Natural killer cell (primary cell): Measurements from ENCODE around the gene OLFML2A. TPM values are rescaled to one million over a fixed set of nuclear protein-coding genes. Genes with fewer than 3 reads are reported as not detected.

Experiments used
- ATAC-seq, 3 donors: fragments of 150-1000 bp in 2 of 3; fragments of 200-7000 bp in 1 of 3; cut with Tn5 transposase; 1 replicate in 1 of 3; 2 replicates in 2 of 3; pipeline ENCODE4 v1.10.0; 2021; ENCODE audit warnings: mild to moderate bottlenecking in 2 of 3, moderate library complexity in 2 of 3
- DNase-seq, 2 donors: peaks; one replicate each; pipeline versions ENCODE4 v3.0.0 to v3.0.0-alpha.2; 2013 to 2021; ENCODE audit warnings: mixed read lengths in 1 of 2
- H3K27ac ChIP-seq: one replicate; pipeline ENCODE4 v1.5.1; 2013; ENCODE audit warnings: mild to moderate bottlenecking, low read length
- H3K27me3 ChIP-seq: one replicate; pipeline ENCODE4 v1.6.1; 2013; ENCODE audit warnings: low read length; ENCODE audit not compliant: control insufficient read depth, insufficient read depth
- H3K36me3 ChIP-seq: one replicate; pipeline ENCODE4 v1.6.1; 2013; ENCODE audit warnings: low read length; ENCODE audit not compliant: control insufficient read depth, insufficient read depth
- H3K4me1 ChIP-seq: one replicate; pipeline ENCODE4 v1.6.1; 2013; ENCODE audit warnings: low read length; ENCODE audit not compliant: control insufficient read depth, insufficient read depth
- H3K4me3 ChIP-seq: one replicate; pipeline ENCODE4 v1.5.1; 2013; ENCODE audit warnings: low read length
- H3K9me3 ChIP-seq: one replicate; pipeline ENCODE4 v1.6.1; 2013; ENCODE audit warnings: low read length; ENCODE audit not compliant: control insufficient read depth, insufficient read depth
- H3K27ac Mint-ChIP-seq, 2 donors: one replicate each; pipeline ENCODE4 v1.8.0; 2022; ENCODE audit warnings: mild to moderate bottlenecking in 2 of 2, mixed read lengths in 2 of 2, moderate library complexity in 1 of 2
- H3K27me3 Mint-ChIP-seq, 2 donors: one replicate each; pipeline ENCODE4 v1.8.0; 2022; ENCODE audit warnings: low read depth in 2 of 2, mixed read lengths in 2 of 2
- H3K36me3 Mint-ChIP-seq: one replicate; pipeline ENCODE4 v1.8.0; 2022; ENCODE audit warnings: mixed read lengths
- H3K4me1 Mint-ChIP-seq, 2 donors: one replicate each; pipeline ENCODE4 v1.8.0; 2022; ENCODE audit warnings: mixed read lengths in 2 of 2
- H3K4me3 Mint-ChIP-seq: one replicate; pipeline ENCODE4 v1.8.0; 2022; ENCODE audit warnings: mild to moderate bottlenecking, moderate library complexity, mixed read lengths
- H3K9me3 Mint-ChIP-seq, 2 donors: one replicate each; pipeline ENCODE4 v1.8.0; 2022; ENCODE audit warnings: mixed read lengths in 2 of 2
- WGBS: methylation state at CpG from one replicate; pipeline ENCODE4 v1.1.7; 2013; ENCODE audit warnings: missing lambda C conversion rate; ENCODE audit not compliant: insufficient coverage; 5-methylcytosine and 5-hydroxymethylcytosine counted together
- intact Hi-C: fragments of 100-400 bp; cut with micrococcal nuclease; formaldehyde crosslinking; loops from one replicate; pipeline ENCODE4 v1.14.2; 2022
- total RNA-seq, 4 donors: library from RNA; stranded (reverse); fragments of 120-200 nt in 1 of 4; gene quantifications; one replicate each; pipeline versions ENCODE4 v1.2.3 to v1.2.4, GENCODE V29; 2013 to 2022
- TF ChIP-seq, protein P1 (sequence below): fragments of 200-600 bp; IDR thresholded peaks from one replicate; pipeline ENCODE4 v1.8.0; 2022; ENCODE audit warnings: antibody characterized with exemption

The OLFML2A gene
- total RNA-seq, 3 donors from 2014 or later (not counting 1 experiment from before 2014, with no cell fraction given) = not detected

DNA sequence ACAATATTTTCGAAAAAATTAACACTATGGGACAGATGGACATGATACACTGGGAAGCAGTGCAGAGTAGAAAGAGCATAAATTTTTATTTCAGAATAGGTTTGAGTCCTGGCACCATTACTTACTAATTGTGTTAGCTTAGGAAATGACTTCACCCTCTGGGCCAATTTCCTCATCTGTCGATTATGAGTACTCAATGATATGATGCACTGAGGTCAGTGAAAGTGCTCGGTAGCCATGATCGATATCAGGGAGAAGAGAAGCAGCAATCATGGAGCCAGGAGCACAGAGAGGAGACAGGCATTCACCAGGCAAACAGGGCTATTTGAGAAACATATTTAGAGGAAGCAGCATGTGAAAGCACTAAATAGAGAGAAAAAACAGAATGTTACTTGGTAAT, 35.3 kb upstream of the OLFML2A start:
- ATAC-seq (no peak), DNase-seq (no peak)
- Mint-ChIP-seq H3K4me3 (no peak overlapping the region), H3K9me3 (no peaks in the 10 kb centered on the region), H3K36me3 (no peaks in the 10 kb centered on the region), H3K27me3 (peaks cover 0 to 8% of the 10 kb centered on the region in 2 donors), H3K4me1 (no peaks in the 10 kb centered on the region), H3K27ac (no peak overlapping the region)
- intact Hi-C loops = no loop called here
- Histone ChIP-seq H3K27me3 (no peaks in the 10 kb centered on the region), H3K4me3 (no peak overlapping the region), H3K9me3 (no peaks in the 10 kb centered on the region), H3K4me1 (no peaks in the 10 kb centered on the region), H3K36me3 (no peaks in the 10 kb centered on the region), H3K27ac (no peak overlapping the region)
- TF ChIP-seq, protein P1, sequence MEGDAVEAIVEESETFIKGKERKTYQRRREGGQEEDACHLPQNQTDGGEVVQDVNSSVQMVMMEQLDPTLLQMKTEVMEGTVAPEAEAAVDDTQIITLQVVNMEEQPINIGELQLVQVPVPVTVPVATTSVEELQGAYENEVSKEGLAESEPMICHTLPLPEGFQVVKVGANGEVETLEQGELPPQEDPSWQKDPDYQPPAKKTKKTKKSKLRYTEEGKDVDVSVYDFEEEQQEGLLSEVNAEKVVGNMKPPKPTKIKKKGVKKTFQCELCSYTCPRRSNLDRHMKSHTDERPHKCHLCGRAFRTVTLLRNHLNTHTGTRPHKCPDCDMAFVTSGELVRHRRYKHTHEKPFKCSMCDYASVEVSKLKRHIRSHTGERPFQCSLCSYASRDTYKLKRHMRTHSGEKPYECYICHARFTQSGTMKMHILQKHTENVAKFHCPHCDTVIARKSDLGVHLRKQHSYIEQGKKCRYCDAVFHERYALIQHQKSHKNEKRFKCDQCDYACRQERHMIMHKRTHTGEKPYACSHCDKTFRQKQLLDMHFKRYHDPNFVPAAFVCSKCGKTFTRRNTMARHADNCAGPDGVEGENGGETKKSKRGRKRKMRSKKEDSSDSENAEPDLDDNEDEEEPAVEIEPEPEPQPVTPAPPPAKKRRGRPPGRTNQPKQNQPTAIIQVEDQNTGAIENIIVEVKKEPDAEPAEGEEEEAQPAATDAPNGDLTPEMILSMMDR = no peak
- 90% methylated on average over 4 of the region's 4 CpGs for WGBS

DNA sequence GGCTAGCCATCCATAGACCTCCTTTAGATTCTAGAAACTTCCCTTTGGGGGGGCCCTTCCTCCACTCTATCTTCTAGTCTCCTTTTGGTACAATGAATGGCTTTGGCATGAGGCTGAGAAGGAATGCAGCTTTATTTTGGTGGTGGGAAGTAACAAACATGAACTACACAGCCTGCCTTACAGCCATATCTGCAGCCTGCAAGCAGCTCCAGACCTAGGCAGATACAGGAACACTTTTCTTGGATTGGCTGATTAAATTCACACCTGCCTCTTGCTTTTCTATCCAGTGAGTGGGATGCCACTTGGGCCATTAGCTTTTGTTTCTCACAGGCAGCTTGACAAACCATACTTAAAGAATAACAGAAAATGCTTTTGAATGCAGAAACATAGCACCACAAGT, 34.0 kb upstream of the OLFML2A start:
- no peaks in the 10 kb centered on the region for H3K4me1 ChIP-seq
- no peak for ATAC-seq
- no peak for DNase-seq
- TF ChIP-seq, protein P1 = no peak
- no peaks in the 10 kb centered on the region for H3K36me3 Mint-ChIP-seq
- no peak overlapping the region for H3K4me3 ChIP-seq
- H3K27ac Mint-ChIP-seq = no peak overlapping the region
- no peak overlapping the region for H3K27ac ChIP-seq
- no peak overlapping the region for H3K4me3 Mint-ChIP-seq
- intact Hi-C loops = no loop called here
- H3K4me1 Mint-ChIP-seq = no peaks in the 10 kb centered on the region
- H3K36me3 ChIP-seq = no peaks in the 10 kb centered on the region
- no peaks in the 10 kb centered on the region for H3K9me3 ChIP-seq
- no peaks in the 10 kb centered on the region for H3K9me3 Mint-ChIP-seq
- no peaks in the 10 kb centered on the region for H3K27me3 ChIP-seq
- H3K27me3 Mint-ChIP-seq = peaks cover 6 to 15% of the 10 kb centered on the region in 2 donors

GRCh38 chr9:124743686-124744348, 33.1 kb upstream of the OLFML2A start:
- TF ChIP-seq, protein P1 = no peak
- DNase-seq (no peak), ATAC-seq (no peak)
- Histone ChIP-seq H3K4me1 (no peaks in the 10 kb centered on the region), H3K27me3 (no peaks in the 10 kb centered on the region), H3K4me3 (no peak overlapping the region), H3K27ac (no peak overlapping the region), H3K9me3 (no peaks in the 10 kb centered on the region), H3K36me3 (no peaks in the 10 kb centered on the region)
- no peak overlapping the region for H3K4me3 Mint-ChIP-seq
- H3K27me3 Mint-ChIP-seq = peaks cover 6 to 16% of the 10 kb centered on the region in 2 donors
- no peaks in the 10 kb centered on the region for H3K4me1 Mint-ChIP-seq
- no peak overlapping the region for H3K27ac Mint-ChIP-seq
- H3K9me3 Mint-ChIP-seq = no peaks in the 10 kb centered on the region
- WGBS = 81% methylated on average over 5 of the region's 5 CpGs
- intact Hi-C loops = no loop called here
- H3K36me3 Mint-ChIP-seq = no peaks in the 10 kb centered on the region

DNA sequence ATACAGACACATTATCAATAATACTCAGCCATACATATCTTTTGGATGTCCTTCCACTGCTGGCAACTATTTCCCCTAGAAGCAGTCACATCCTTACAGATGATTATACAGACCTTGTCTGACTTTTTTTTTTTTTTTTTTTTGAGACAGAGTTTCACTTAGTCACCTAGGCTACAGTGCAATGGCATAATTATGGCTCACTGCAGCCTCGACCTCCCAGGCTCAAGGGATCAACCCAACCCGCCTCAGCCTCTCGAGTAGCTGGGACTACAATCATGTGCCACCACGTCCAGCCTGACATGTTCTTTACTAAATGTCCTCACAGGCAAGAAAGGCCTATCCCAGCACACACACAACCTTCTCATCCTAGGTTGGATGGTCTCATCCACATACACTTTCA, 29.9 kb upstream of the OLFML2A start:
- Mint-ChIP-seq H3K4me3 (no peak overlapping the region), H3K4me1 (no peaks in the 10 kb centered on the region), H3K36me3 (no peaks in the 10 kb centered on the region), H3K9me3 (no peaks in the 10 kb centered on the region), H3K27ac (no peak overlapping the region), H3K27me3 (peaks cover 18 to 24% of the 10 kb centered on the region in 2 donors)
- H3K4me3 ChIP-seq = no peak overlapping the region
- 85% methylated on average over 4 of the region's 4 CpGs for WGBS
- ATAC-seq (no peak), DNase-seq (no peak)
- no peaks in the 10 kb centered on the region for H3K36me3 ChIP-seq
- intact Hi-C loops = no loop called here
- H3K4me1 ChIP-seq = no peaks in the 10 kb centered on the region
- no peak overlapping the region for H3K27ac ChIP-seq
- TF ChIP-seq, protein P1 = no peak
- no peaks in the 10 kb centered on the region for H3K9me3 ChIP-seq
- H3K27me3 ChIP-seq = peaks cover 2% of the 10 kb centered on the region
